Loucy (cell line): ENCODE measurements around the gene IL23R.

ENCODE experiments used
- CTCF ChIP-seq: fragments of 200-600 bp; sonication (generic); conservative IDR thresholded peaks from 2 replicates; pipeline ENCODE4 v1.5.1; 2014; ENCODE audit warnings: mild to moderate bottlenecking, antibody characterized with exemption, low read length
- EZH2phosphoT487 ChIP-seq: fragments of 200-600 bp; IDR thresholded peaks from 2 replicates; pipeline ENCODE4 v1.6.1; 2018; ENCODE audit warnings: antibody characterized with exemption, mild to moderate bottlenecking, moderate library complexity, borderline replicate concordance

GRCh38 chr1:67190942-67191341 is 24.7 kb downstream of the IL23R start:
- TF ChIP-seq CTCF: no peak
- TF ChIP-seq EZH2phosphoT487: no peak
